Activated naive CD4-positive, alpha-beta T cell treated with Interleukin-2 at 50 U/mL for 16 hours (primary cell): Measurements from ENCODE around the gene PIP.
"Not testable (repeated sequence)": the region's sequence is repeated elsewhere in the genome, so short reads cannot be mapped to it uniquely, and the experiment has no call there.

Source experiments
- DNase-seq: peaks from one replicate; pipeline ENCODE4 v3.0.0-alpha.2; 2020

Gene PIP

DNA sequence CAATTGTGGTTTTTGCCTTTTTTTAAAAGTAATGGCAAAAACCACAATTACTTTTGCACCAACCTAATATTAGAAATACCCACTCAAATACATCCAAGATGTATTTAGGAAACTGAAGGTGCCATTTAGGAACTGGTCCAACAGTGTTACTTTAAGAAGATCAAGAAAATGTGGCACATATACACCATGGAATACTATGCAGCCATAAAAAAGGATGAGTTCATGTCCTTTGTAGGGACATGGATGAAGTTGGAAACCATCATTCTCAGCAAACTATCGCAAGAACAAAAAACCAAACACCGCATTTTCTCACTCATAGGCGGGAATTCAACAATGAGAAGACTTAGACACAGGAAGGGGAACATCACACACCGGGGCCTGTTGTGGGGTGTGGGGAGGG, 48.9 kb downstream of the PIP start:
- DNase-seq, result not testable (repeated sequence)

- no peak for DNase-seq
These were observed 49.5 kb downstream of the PIP start for GRCh38 chr7:143181349-143181748.

DNA sequence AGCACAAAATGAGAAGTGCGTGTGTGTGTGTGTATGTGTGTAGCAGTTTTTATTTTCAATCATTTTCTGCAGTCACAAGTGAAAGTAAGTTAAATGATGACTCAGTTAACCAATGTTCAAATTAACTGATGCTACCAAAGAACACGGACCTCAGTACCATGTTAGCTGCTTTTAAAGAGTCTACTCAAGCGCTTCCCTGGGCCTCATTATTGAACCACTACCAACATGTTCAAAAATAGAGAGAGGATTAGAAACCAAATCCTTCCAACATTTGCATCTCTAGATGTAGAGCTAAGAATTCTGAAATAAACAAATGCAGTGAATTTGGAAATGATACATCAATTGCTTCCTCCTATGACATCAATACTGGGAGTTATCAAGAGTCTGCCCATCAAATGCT, 51.1 kb downstream of the PIP start, which contains the start of gene TAS2R39:
Gene TAS2R39 (plus strand): TSS at position 396 of the 400 bp plus-strand sequence. CDS start 0 bp downstream, at position 396.
- DNase-seq, result no peak

GRCh38 chr7:143185551-143185950, 53.7 kb downstream of the PIP start:
- DNase-seq, result no peak

GRCh38 chr7:143188994-143189393, 57.1 kb downstream of the PIP start:
- no peak for DNase-seq
